Stromal cell of bone marrow (primary cell): Measurements from ENCODE around the gene AWAT2.
A peak's percentile ranks its signal among the peaks of the same experiment; 100 is the strongest.

Experiments
- DNase-seq: peaks from one replicate; pipeline ENCODE4 v3.0.0-alpha.2; 2012; ENCODE audit warnings: low read depth

Gene AWAT2, protein sequence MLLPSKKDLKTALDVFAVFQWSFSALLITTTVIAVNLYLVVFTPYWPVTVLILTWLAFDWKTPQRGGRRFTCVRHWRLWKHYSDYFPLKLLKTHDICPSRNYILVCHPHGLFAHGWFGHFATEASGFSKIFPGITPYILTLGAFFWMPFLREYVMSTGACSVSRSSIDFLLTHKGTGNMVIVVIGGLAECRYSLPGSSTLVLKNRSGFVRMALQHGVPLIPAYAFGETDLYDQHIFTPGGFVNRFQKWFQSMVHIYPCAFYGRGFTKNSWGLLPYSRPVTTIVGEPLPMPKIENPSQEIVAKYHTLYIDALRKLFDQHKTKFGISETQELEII

DNA sequence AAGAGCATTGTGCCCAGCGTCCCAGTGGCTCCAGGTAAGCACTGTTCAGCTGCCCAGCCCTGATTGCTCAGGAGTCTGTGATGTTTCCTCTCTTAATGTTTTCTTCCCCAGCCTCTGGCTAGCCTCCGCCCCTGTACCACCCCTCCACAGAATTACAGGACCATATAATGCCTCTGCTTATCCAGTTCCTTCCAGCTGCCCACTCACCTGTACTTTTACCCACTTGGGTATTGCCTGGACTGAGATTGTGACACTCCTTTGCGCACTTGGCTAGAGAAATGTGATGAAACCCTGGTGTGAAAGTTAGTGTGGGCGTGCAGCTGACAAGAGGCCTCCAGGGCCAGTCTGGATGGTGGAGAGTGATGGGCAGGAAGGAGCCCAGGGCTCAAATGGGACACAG is at the start of gene AWAT2:
Gene AWAT2, minus strand, starts transcription at position 14 of the 400 bp plus-strand sequence. Its CDS starts 6 bp downstream, at position 8.
- DNase-seq, result no peak

DNA sequence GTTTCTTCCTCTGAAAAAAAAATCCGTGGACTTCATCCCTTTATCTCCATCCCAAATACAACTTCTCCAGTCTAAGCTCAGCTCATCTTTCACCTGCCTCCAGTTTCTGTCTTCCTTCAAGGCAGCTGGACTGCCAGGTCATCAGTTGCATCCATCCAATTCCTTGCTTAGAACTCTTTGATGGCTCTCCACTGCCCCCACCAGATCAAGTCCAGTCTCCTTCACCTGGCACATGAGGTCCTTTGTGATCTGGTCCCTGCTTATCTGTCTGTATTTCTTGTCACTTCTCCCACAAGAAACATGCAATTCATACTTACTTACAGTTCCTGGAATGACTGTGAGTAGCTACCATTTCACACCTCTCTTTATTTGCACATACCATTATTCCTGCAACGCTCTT is 46.3 kb upstream of the AWAT2 start:
- no peak for DNase-seq

DNA sequence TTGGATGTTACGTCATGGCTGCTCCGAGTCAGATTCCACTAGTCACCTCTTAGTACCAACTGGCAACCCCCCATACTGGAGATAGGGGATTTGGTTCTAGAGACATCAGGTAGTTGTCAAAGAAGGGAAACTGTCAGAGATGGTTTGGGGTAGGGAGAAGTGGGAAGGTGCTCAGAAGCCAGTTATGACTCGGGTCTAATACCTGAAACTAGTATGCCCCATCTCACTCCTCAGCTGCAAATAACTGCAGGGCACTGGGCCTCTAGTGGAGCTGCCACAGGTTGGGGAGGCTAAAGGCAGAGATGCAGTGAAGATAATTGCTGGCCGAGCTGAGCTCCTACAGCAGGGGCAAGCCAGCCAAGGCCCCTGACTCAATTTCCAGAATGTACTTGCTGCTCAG is 42.5 kb upstream of the AWAT2 start:
- no peak for DNase-seq

DNA sequence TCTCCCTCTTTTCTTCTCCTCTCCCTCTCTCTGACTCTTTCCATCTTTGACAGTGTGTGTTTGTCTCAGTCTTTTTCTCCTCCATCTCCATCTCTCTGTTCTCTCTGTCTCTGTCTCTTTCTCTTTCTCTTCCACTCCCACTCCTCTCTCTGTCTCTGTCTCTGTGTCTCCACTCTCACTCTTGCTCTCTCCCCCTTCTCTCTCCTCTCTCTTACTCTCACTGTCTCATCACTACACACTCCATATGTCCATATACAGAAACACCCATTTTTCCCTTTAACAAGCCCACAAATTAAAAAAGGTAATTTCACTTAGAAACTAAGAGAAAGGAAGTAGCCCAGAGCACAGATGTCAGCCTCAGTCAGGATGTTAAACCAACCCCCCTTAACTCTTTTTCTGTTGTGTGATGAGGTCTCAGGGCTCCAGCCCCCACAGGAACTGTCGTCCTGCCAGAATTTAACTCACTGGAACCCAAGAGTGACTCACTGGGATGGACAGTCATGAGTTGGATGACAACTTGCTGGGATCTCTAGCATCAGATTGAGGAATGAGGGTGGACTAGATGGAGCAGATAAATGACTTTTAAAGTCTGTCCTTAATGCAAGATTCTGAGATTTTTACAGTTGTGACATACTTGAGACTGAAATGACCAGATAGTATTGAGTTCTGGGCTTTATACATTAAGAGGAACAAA is 40.0 kb upstream of the AWAT2 start:
- peak; percentile 48 for DNase-seq

DNA sequence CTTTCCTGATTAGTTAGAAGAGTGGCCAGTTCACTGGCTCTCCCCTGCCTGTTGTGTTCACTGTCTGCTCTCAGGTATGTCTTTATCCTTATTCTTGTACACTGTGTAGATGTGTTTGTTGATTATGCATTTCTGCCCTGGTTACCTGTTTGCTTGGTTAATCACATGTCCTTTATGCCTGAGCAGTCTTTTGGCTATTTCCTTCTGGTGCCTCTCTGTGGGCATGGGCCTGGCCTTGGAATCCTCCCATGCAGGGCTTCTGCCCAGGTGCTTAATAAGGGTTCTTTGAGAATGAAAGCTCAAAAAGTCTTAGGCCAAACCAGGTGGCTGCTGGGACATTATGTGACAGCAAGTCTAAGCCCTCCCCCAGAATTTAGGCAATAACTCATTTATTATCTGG is 39.0 kb upstream of the AWAT2 start:
- DNase-seq, result no peak

DNA sequence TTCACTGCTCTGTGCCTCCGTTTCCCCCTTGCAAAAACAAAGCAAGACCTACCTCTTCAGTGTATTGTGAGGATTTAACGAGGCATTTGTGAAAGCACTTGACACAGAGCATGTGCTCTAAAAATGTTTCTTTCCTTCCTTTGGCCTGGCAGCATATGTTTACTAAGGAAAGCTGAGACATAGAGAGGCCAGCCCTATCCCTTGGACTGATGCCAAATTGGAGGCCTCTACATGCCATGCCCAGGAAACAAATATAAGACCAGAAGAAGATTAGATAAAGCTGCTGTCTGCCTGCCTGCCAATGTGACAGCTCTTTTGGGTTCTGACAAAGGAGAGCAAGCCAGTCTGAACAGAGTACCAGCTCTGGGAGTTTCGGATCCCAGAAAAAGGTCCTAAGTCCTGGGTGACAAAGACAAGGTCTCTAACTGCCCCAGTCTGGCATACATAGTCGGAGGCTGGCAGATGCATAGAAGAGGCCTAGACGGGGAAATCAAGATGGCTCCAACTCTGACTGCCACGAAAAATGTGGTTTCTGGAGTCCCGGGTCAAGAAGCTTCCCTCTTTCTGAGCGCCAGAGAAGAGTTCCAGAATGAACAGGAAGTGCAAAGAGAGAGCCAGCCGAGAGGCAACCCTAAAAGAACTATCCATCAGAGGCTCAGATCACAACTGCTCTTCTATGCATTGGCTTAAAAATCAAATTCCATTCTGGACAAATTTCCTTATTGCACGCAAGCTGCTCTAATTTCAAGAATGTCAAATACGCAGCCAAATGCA is 38.3 kb upstream of the AWAT2 start:
- DNase-seq, result peak; percentile 17

DNA sequence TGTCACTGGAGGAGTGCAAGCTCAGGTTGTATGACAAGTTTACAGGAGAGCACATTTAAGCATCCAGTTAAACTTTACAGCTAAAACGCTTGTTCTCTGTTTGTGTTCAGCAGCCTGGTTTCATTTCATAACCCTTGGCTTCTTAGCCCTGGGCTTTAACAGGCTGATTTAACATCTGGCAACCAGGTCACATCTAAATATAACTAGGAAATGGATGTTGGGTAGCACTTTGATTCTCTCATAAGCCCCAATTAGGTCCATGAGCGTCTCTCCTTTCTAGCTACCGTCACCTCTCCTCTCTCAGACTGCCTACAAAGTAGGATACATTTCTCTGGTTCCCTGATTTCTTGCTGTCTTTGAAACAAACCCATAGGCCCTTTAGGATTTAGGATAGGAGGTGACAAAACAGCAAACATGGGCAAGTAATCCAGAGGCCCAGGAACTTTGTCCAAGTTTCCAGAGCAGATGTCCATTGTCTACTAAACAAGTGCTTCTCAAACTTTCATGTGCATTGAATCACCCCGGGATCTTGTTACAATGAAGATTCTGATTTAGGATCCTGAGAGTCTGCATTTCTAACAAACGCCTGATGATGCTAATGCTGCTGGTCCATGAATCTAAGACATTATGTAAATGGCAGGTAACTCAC is 35.0 kb upstream of the AWAT2 start:
- DNase-seq, result no peak

DNA sequence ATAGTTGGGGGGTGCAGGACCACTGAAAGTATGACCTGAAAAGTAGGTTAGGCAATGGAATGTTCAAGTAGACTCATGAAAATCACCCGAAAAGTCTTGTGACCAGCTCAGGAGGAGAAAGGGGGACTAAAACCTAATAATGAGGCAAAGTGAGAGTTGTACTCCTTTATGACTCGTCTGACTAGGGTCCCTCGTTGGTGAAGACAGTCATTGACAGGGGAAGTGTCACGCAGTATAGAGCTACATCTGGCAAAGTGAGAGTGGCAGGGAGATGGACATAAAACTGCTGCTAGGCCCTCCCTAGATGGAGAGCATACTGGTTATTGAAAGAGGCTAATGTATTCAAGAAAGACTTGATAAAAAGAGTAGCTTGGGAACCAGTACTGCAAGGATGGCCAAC is 33.0 kb upstream of the AWAT2 start:
- no peak for DNase-seq

DNA sequence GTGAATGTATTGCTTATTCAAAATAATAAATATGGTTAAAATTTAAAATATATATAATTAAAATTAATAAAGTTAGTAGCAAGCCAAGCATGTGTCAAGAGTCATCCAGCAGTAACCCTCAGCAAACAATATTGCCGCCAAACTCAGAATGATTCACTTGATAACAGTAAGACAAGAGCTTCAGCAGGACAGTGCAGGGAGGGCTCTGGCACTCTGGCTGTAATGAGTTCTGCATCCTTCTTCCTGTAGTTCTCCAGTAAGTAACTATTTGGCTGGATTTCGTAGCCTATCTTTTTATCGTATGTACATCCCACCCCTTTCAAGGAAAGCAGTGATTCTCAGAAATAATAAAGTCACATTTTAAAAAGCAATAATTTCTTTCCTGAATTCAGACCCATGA is 30.1 kb upstream of the AWAT2 start:
- no peak for DNase-seq

DNA sequence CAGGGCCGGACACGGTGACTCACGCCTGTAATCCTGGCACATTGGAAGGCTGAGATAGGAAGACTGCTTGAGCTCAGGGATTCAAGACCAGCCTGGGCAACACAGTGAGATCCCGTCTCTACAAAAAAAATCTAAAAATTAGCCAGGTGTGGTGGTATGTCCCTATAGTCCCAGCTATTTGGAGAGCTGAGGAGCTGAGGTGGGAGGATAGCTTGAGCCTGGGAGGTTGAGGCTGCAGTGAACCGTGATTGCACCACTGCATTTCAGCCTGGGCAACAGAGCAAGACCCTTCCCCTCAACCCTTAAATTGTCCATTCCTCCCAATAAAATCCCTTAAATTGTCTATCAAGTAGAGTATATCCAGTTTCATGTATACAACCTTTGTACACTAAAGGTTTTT is 29.6 kb upstream of the AWAT2 start:
- no peak for DNase-seq

DNA sequence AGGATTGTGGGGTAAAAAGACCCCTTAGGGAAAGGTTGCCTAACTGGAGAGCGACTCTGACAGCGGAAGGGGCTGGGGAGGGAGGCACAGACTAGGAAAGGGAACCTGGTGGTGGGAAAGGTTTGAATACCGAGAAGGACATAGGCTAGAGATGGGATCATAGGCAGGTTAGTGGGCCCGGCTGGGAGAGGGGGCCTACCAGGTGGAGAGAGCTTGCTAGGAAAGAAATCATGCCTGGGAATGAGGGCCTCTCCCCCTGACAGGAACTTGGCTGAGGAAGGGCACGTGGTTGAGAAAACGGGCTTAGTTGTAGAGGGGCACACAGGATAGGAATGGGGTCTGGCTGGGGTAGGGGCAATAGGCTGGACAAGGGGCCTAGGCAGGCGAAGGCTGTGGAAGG is 16.9 kb upstream of the AWAT2 start:
- no peak for DNase-seq

DNA sequence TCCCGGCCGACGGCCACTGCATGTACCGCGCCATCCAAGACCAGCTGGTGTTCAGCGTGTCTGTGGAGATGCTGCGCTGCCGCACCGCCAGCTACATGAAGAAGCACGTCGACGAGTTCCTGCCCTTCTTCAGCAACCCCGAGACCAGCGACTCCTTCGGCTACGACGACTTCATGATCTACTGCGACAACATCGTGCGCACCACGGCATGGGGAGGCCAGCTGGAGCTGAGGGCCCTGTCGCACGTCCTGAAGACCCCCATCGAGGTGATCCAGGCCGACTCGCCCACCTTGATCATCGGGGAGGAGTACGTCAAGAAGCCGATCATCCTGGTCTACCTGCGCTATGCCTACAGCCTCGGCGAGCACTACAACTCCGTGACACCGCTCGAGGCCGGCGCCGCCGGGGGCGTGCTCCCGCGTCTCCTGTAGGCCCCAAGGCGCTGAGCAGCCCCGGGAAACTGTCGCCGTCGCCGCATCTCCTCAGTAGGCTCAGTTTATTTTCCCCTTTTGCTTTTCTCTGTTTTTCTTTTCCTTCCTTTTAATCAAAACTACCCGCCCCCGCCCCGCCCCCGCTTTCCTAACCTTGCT is 13.3 kb upstream of the AWAT2 start:
- DNase-seq, result no peak

DNA sequence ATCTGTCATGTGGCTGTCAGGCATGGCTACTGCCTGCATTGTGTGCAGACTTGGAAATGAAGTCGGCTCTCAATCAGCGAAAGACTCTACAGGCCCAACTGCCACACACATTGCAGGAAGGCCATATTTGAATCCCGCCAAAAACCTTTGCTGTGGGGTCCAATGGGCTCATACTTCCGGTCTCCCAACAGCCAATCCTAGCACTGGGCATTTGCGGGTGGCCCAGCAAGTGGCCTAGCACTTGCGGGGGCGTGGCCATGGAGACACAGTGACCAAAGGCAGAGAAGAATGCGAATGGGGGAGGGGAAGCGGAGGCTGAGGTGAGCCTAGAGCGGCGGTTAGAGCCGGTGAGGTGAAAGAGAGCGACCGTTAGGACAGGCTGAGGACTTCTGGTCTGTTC is 12.3 kb upstream of the AWAT2 start, which contains the start of gene OTUD6A:
Gene OTUD6A, plus strand, starts transcription at position 382 of the 400 bp plus-strand sequence. CDS start 68 bp downstream, outside the sequence.
- no peak for DNase-seq

DNA sequence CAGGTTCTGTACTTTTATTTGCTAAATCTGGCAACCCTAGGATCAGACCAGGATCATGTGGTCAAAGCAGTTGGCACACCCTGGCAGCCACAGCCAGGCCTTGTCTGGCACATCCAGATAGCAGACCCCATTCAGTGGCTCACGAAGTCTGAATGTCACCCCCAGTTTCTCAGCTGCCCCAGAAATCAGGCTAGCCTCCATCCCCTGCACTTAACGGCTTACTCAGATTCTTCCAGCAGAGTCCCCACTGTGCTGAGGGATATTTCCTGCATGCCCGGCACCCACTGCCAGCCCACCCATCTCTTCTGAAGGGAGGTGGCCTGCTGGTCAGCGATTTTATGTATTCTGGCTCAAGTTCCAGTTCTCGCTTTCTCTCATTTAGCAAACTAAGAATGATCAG is 4.7 kb upstream of the AWAT2 start:
- no peak for DNase-seq

DNA sequence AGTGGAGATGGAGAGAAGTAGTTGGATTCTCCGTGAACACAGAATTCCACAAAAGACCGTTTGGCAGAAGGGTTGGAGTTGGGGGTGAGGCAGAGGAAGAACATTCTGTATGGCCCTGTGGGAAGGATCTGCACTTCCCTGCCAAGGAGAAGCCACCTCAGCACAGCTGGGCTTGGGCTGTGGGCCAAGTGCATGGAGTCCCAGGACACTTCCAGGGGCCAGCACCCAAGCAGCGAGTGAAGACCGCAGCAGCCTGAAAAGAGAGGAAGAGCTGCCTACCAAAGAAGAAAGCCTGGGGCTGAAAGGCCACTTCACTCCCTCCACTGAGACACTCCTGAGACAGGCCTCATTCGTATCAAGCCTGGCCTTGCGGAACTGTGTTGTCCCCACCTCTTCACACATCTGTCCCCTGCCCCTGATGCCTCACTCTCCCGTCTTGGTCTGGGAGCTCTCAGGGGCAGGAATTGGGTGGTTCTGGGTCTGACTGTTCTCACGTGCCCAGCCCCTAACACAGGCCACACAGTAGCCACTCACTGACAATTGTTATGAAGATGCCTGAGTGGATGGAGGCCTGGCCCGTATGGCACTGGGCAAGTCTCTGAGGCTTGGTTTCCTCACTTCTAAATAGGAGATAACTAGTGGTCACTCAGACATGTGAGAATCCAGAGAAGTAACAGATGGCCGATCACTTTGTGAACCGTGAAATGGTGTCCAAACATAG is 3.3 kb upstream of the AWAT2 start:
- no peak for DNase-seq

DNA sequence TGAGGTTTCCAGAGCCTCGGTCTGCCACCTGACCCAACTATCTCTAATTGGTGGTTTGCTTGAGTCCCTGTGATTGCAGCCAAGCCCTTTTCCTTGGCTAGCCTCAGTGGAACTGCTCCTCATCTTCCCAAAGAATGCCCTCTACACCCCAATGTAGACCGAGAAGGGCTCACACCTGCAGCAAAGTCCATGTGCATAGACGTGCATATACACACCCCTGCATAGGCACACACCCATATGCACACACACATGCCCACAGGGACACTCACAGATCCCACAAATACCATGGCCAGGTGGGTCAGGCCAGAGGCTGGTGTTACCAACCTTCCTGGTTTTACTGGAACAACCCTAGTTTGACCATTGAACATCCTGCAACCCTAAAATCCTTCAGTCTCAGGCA is 332 bp downstream of the AWAT2 start:
- no peak for DNase-seq

DNA sequence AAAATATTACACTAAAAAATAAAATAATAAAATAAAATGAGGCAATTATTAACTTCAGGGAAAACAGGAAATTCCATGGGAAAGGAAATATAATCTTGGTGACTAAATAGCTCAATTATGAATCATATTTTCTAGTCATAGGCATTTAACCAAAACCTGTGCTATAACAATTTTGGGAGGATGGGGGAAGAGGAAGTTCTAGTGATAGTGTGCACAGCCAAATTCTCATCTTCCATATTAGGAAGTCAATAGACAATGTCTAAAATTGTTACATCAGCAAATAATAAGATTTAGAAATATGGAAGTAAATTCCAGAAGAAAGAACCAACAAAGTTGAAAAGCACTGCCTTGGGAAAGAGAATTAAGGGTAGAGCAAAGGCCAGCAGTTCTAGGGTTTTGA is 2.8 kb downstream of the AWAT2 start:
- DNase-seq, result peak; percentile 18

DNA sequence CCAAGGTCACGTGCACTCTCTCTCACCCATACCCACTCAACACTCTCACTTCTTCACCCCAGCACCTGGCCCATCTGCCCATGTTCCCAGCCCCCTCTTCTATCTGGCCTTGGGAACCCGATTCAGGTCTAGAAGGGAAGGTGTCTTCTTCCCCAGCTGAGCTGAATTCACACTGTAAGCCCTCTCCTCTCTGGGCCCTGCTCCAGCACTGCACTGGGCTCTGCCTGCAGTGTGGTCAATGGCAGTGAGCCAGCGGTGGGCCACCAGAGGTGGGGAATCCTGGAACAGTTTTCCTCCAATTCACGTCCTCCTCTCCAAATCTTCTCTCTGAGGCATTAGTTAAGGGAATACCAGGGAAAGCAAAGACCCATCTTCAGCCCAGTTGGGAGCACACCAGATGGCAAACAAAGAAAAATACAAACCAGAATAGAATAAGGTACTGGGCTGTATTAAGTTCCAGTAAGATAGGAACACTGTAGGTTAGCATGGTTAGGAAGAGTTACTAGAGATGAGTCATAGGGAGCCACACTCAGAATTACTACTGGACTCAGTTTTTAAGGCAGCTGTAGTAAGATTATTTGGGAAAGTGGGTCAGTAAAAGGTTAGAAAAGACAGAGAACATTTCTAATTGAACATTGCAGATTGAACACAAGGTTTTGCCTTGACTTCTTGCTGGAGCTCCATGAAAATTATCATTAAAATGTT is 5.0 kb downstream of the AWAT2 start:
- no peak for DNase-seq

DNA sequence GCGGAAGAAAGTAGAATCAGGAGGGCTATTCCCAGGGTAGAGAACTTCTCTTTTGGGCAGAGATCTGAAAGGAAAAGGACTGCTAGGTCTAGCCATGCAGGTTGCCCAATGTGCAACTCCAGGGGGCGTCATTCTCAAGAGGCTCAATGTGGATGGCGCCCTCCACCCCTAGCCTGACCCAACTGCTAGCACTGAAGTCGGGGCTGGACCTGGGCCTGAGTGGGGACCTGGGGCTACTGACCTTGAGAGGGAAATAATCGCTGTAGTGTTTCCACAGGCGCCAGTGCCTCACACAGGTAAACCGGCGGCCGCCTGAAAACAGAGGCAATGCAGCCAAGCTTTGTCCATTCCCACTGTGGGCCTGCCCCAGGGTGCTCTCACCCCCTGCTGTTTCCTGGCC is 6.1 kb downstream of the AWAT2 start:
- DNase-seq, result no peak
